ENCODE data around the gene MPO. TPM values are rescaled to one million over a fixed set of nuclear protein-coding genes. Genes with fewer than 3 reads are reported as not detected.

The MPO gene
- total and polyA plus RNA-seq, 2 of the 8 experiments (the other 6 are each of a cell fraction or from before 2014, with no cell fraction given): 0.06 to 0.74 TPM

- Histone ChIP-seq H3K56ac (replicated peaks; ENCODE audit: insufficient read length, low read depth, low read length) (no peak overlapping the region), H3K27me3 (replicated peaks in 1 of 4; ENCODE audit: control insufficient read depth in 3 of 4, extremely low read depth in 1 of 4, insufficient read depth in 3 of 4, low read length in 3 of 4) (no peaks in the 10 kb centered on the region), H2BK12ac (ENCODE audit: low read depth, low read length) (no peak overlapping the region), H3K9me3 (ENCODE audit: insufficient read depth in 2 of 2, low read depth in 1 of 2, low read length in 1 of 2) (no peaks in the 10 kb centered on the region), H3K9ac (replicated peaks in 1 of 4; ENCODE audit: extremely low read depth in 1 of 4, low read depth in 3 of 4, low read length in 3 of 4) (no peak overlapping the region), H3K27ac (ENCODE audit: low read depth, low read length) (no peak overlapping the region), H2AK5ac (ENCODE audit: low read depth, low read length) (no peak overlapping the region), H3K4me2 (ENCODE audit: insufficient read depth in 1 of 2, low read depth in 2 of 2, low read length in 2 of 2) (no peak overlapping the region), H4K8ac (ENCODE audit: extremely low read depth, insufficient read depth, low read length) (no peak overlapping the region), H2AFZ (ENCODE audit: low read length) (no peak overlapping the region), H3K23me2 (ENCODE audit: low read depth, low read length) (no peaks in the 10 kb centered on the region; the same call in 1 of the 2 replicates), H3K79me1 (ENCODE audit: low read depth, low read length) (no peaks in the 10 kb centered on the region), H3K18ac (ENCODE audit: extremely low read depth, low read length) (no peak overlapping the region), H2BK5ac (ENCODE audit: low read depth, low read length) (no peak overlapping the region), H4K91ac (replicated peaks; ENCODE audit: insufficient read length, low read length) (no peak overlapping the region), H3K14ac (ENCODE audit: insufficient read length) (no peak overlapping the region), H2BK120ac (replicated peaks; ENCODE audit: low read depth, low read length) (no peak overlapping the region), H4K5ac (ENCODE audit: insufficient read length, low read depth, low read length) (no peak overlapping the region), H2BK20ac (ENCODE audit: low read length) (no peak overlapping the region), H3K79me2 (ENCODE audit: control insufficient read depth in 1 of 2, insufficient read depth in 2 of 2, low read length in 2 of 2) (no peaks in the 10 kb centered on the region), H3K36me3 (ENCODE audit: control insufficient read depth in 2 of 4, insufficient read depth in 4 of 4, low read length in 3 of 4) (no peaks in the 10 kb centered on the region), H3K23ac (ENCODE audit: insufficient read length) (no peak overlapping the region), H2BK15ac (ENCODE audit: low read length) (no peak overlapping the region), H3K4me3 (ENCODE audit: extremely low read depth in 1 of 4, insufficient read depth in 2 of 4, low read depth in 3 of 4, low read length in 4 of 4) (no peak overlapping the region), H3K4me1 (replicated peaks in 1 of 4; ENCODE audit: control insufficient read depth in 3 of 4, insufficient read depth in 4 of 4, low read length in 3 of 4) (no peaks in the 10 kb centered on the region), H4K20me1 (replicated peaks in 1 of 2; ENCODE audit: control insufficient read depth in 1 of 2, insufficient read depth in 2 of 2, low read length in 2 of 2) (no peaks in the 10 kb centered on the region), H3K4ac (replicated peaks; ENCODE audit: insufficient read length, low read depth, low read length) (no peak overlapping the region)
- 88% methylated on average over 7 of the region's 7 CpGs; no CpG with 5 or more reads in 1 of the 2 experiments for WGBS, 2 experiments (ENCODE audit: extremely low coverage in 1 of 2, insufficient coverage in 1 of 2, insufficient read length in 1 of 2, insufficient replicate concordance in 2 of 2, low coverage in 1 of 2, low lambda C conversion rate in 2 of 2, missing lambda C conversion rate in 1 of 2)
- FAIRE-seq: no peak
- DNase-seq (ENCODE audit: low read depth in 1 of 2, low spot score in 2 of 2): peak in 1 of 2 experiments; percentile 31
- TF ChIP-seq SP1 (IDR thresholded peaks at IDR 0.05; ENCODE audit: low read depth, low read length) (no peak), RAD21 (IDR thresholded peaks at IDR 0.05 in 1 of 2, conservative IDR thresholded peaks at IDR 0.05 in 1 of 2; ENCODE audit: low read depth in 2 of 2, low read length in 2 of 2) (no peak), POU5F1 (IDR thresholded peaks at IDR 0.05; ENCODE audit: low read depth, low read length) (no peak)
- ChIA-PET CTCF (ENCODE audit: partially characterized antibody) (interaction anchor here (0.8 to 21.9 kb wide), 16 partner anchors 8 to 143 kb away, joined by 3 to 384 read pairs (median 8); partner anchors contain the start of genes RNF43 and TSPOAP1), POLR2A (ENCODE audit: partially characterized antibody) (interaction anchor here (1.1 to 1.7 kb wide), 5 partner anchors 10 to 65 kb away, joined by 3 to 6 read pairs (median 4); no protein-coding TSS in a partner anchor)
These were observed 33.3 kb upstream of the MPO start for GRCh38 chr17:58313815-58314705.
